OCI-LY7 (cell line): ENCODE results near the gene LEF1. TPM values are rescaled to one million over a fixed set of nuclear protein-coding genes. Genes with fewer than 3 reads are reported as not detected.

Experiments used
- BruUV-seq: library from RNA; stranded (reverse); fragments of 400-500 nt; replicated peaks from 2 replicates; lab custom pipeline; 2021; lab: Mats Ljungman, UMichigan
- CTCF ChIA-PET: fragments of 300-600 bp; sonication (Branson Sonifier 250); formaldehyde crosslinking; loops from one replicate; lab custom pipeline; 2022; ENCODE audit warnings: antibody characterized with exemption; ENCODE audit not compliant: unreplicated experiment; lab: Charles Lee
- POLR2A ChIA-PET: fragments of 300-600 bp; sonication (Branson Sonifier 250); formaldehyde crosslinking; loops from one replicate; lab custom pipeline; 2022; ENCODE audit warnings: antibody characterized with exemption; lab: Charles Lee
- DNase-seq: peaks from one replicate; pipeline ENCODE4 v3.0.0-alpha.2; 2015; ENCODE audit warnings: low spot score
- H2AFZ ChIP-seq: fragments of 200-600 bp; sonication (generic), shearing (Covaris generic); 2 replicates; pipeline ENCODE4 v1.6.1; 2014; ENCODE audit warnings: mild to moderate bottlenecking, antibody characterized with exemption, low read length, moderate library complexity
- H3K27ac ChIP-seq: fragments of 200-600 bp; sonication (generic); 2 replicates; pipeline ENCODE4 v1.5.1; 2014; ENCODE audit warnings: mixed run types, low read depth, mild to moderate bottlenecking, moderate library complexity, low read length, inconsistent platforms; ENCODE audit not compliant: poor library complexity, severe bottlenecking
- H3K36me3 ChIP-seq: fragments of 200-600 bp; sonication (generic); 2 replicates; pipeline ENCODE4 v1.6.1; 2014; ENCODE audit warnings: mild to moderate bottlenecking, antibody characterized with exemption, low read length, moderate library complexity, mixed read lengths; ENCODE audit not compliant: insufficient read depth
- H3K4me1 ChIP-seq: fragments of 200-600 bp; sonication (generic); 2 replicates; pipeline ENCODE4 v1.5.1; 2014; ENCODE audit warnings: mild to moderate bottlenecking, low read length; ENCODE audit not compliant: insufficient read depth, poor library complexity, severe bottlenecking
- H3K4me2 ChIP-seq: fragments of 200-600 bp; sonication (generic); 2 replicates; pipeline ENCODE4 v1.6.1; 2014; ENCODE audit warnings: mild to moderate bottlenecking, low read length
- H3K4me3 ChIP-seq: fragments of 200-600 bp; sonication (generic); 2 replicates; pipeline ENCODE4 v1.5.1; 2014; ENCODE audit warnings: mild to moderate bottlenecking, low read depth, low read length; ENCODE audit not compliant: poor library complexity, severe bottlenecking
- H3K79me2 ChIP-seq: fragments of 200-600 bp; sonication (generic); 2 replicates; pipeline ENCODE4 v1.6.1; 2016; ENCODE audit warnings: low read depth, mild to moderate bottlenecking, low read length, moderate library complexity, mixed read lengths; ENCODE audit not compliant: insufficient read depth
- H3K9me2 ChIP-seq: fragments of 200-600 bp; sonication (generic); 2 replicates; pipeline ENCODE4 v1.6.1; 2016; ENCODE audit warnings: mild to moderate bottlenecking, low read length, mixed read lengths; ENCODE audit not compliant: insufficient read depth
- H3K9me3 ChIP-seq: fragments of 200-600 bp; sonication (generic); 2 replicates; pipeline ENCODE4 v1.6.1; 2014; ENCODE audit warnings: mild to moderate bottlenecking, mixed run types, low read length, mixed read lengths
- H4K20me1 ChIP-seq: fragments of 200-600 bp; sonication (generic); 2 replicates; pipeline ENCODE4 v1.6.1; 2014; ENCODE audit warnings: mild to moderate bottlenecking, antibody characterized with exemption, low read length, moderate library complexity, mixed read lengths; ENCODE audit not compliant: insufficient read depth
- CTCF ChIP-seq: fragments of 200-600 bp; sonication (generic); conservative IDR thresholded peaks from 2 replicates; pipeline ENCODE4 v1.5.1; 2014; ENCODE audit warnings: mild to moderate bottlenecking, antibody characterized with exemption, low read length, moderate library complexity, mixed read lengths
- EZH2phosphoT487 ChIP-seq: fragments of 200-600 bp; sonication (generic); IDR thresholded peaks from 2 replicates; pipeline ENCODE4 v1.6.1; 2018; ENCODE audit warnings: low read depth, borderline replicate concordance, mild to moderate bottlenecking, mixed run types, antibody characterized with exemption, low read length, moderate library complexity, mixed read lengths
- intact Hi-C: fragments of 100-400 bp; cut with micrococcal nuclease; formaldehyde crosslinking; loops from one replicate; pipeline ENCODE4 v1.10.0; 2022; ENCODE audit not compliant: unreplicated experiment
- total RNA-seq, 2 experiments: library from RNA; depleted of rRNA in 1 of 2; stranded (reverse); fragments of >200 nt in 1 of 2; shearing (Covaris generic) in 1 of 2; gene quantifications; 2 replicates each; pipeline ENCODE4 v1.2.3, GENCODE V29; 2014 to 2022

Gene LEF1
- total RNA-seq, 2 experiments from 2014 or later, result 207 to 223 TPM

- Histone ChIP-seq H3K36me3 (peaks cover 56% of the 10 kb centered on the region), H3K9me2 (no peaks in the 10 kb centered on the region), H4K20me1 (no peaks in the 10 kb centered on the region), H3K4me1 (peaks cover 56% of the 10 kb centered on the region), H3K27ac (peak overlapping the region; percentile 44), H2AFZ (no peak overlapping the region), H3K79me2 (peaks cover 32% of the 10 kb centered on the region; the same call in 1 of the 2 replicates), H3K9me3 (no peaks in the 10 kb centered on the region), H3K4me2 (no peak overlapping the region; the same call in 1 of the 2 replicates), H3K4me3 (no peak overlapping the region)
- no peak for DNase-seq
- TF ChIP-seq CTCF, result no peak
- BruUV-seq, result no TSS peak
- intact Hi-C loops, result no loop called here
- ChIA-PET POLR2A (interaction anchor here (0.6 to 1.3 kb wide), 6 partner anchors 10 to 526 kb away, joined by 3 to 6 read pairs (median 3); no protein-coding TSS in a partner anchor), CTCF (no interaction called here)
Observed at GRCh38 chr4:108045687-108046024, 123.1 kb downstream of the LEF1 start.

GRCh38 chr4:108044951-108045686 lies 123.6 kb downstream of the LEF1 start:
- intact Hi-C loops, result no loop called here
- H2AFZ ChIP-seq, result no peak overlapping the region
- H3K9me2 ChIP-seq, result no peaks in the 10 kb centered on the region
- H3K4me1 ChIP-seq, result peaks cover 51% of the 10 kb centered on the region
- H3K27ac ChIP-seq, result peak overlapping the region; percentile 87
- H4K20me1 ChIP-seq, result no peaks in the 10 kb centered on the region
- H3K79me2 ChIP-seq, result peaks cover 34% of the 10 kb centered on the region; the same call in 1 of the 2 replicates
- H3K36me3 ChIP-seq, result peaks cover 52% of the 10 kb centered on the region
- no peak for TF ChIP-seq EZH2phosphoT487
- TF ChIP-seq CTCF, result no peak
- ChIA-PET POLR2A (interaction anchor here (0.7 to 2.5 kb wide), 4 partner anchors 9 to 87 kb away, joined by 3 to 32 read pairs (median 3); no protein-coding TSS in a partner anchor), CTCF (no interaction called here)
- no TSS peak for BruUV-seq
- peaks cover under 1% of the 10 kb centered on the region; the same call in 1 of the 2 replicates for H3K9me3 ChIP-seq
- H3K4me2 ChIP-seq, result peak overlapping the region; percentile 63
- no peak overlapping the region for H3K4me3 ChIP-seq
- DNase-seq, result no peak

- peak overlapping the region; percentile 11 for H3K4me3 ChIP-seq
- peaks cover 46% of the 10 kb centered on the region; the same call in 1 of the 2 replicates for H3K79me2 ChIP-seq
- CTCF ChIA-PET, result interaction anchor here (0.7 to 1.6 kb wide), 6 partner anchors 8 to 528 kb away, joined by 3 to 7 read pairs (median 4); no protein-coding TSS in a partner anchor
- peak overlapping the region; percentile 51; the same call in 1 of the 2 replicates for H2AFZ ChIP-seq
- peak overlapping the region; percentile 87 for H3K27ac ChIP-seq
- H4K20me1 ChIP-seq, result no peaks in the 10 kb centered on the region
- peaks cover 62% of the 10 kb centered on the region for H3K4me1 ChIP-seq
- no peak for TF ChIP-seq CTCF
- no peak for TF ChIP-seq EZH2phosphoT487
- no TSS peak for BruUV-seq
- H3K9me3 ChIP-seq, result peaks cover 7% of the 10 kb centered on the region; the same call in 1 of the 2 replicates
- H3K36me3 ChIP-seq, result peaks cover 44% of the 10 kb centered on the region
- H3K4me2 ChIP-seq, result peak overlapping the region; percentile 63
- POLR2A ChIA-PET, result interaction anchor here (0.5 to 2.5 kb wide), 23 partner anchors 9 to 529 kb away, joined by 3 to 32 read pairs (median 4); partner anchors contain the start of gene LEF1
- DNase-seq, result peak; percentile 62
- intact Hi-C loops, result no loop called here
- no peaks in the 10 kb centered on the region for H3K9me2 ChIP-seq
Observed at GRCh38 chr4:108043526-108043925, 125.2 kb downstream of the LEF1 start.
